Lower lobe of right lung (tissue), 2 donors: Measurements from ENCODE around the gene ACTL10. TPM values are rescaled to one million over a fixed set of nuclear protein-coding genes. Genes with fewer than 3 reads are reported as not detected.

Experiments
- ATAC-seq, 2 donors: fragments of 200-7000 bp; cut with Tn5 transposase; one replicate each; pipeline ENCODE4 v1.9.1; 2020 to 2022; ENCODE audit warnings: mild to moderate bottlenecking in 2 of 2, moderate library complexity in 2 of 2
- DNase-seq: peaks from one replicate; pipeline ENCODE4 v3.0.0-alpha.2; 2020
- H3K27ac ChIP-seq: fragments of 200-600 bp; one replicate; pipeline ENCODE4 v1.8.0; 2022
- H3K27me3 ChIP-seq: fragments of 200-600 bp; one replicate; pipeline ENCODE4 v1.8.0; 2022; ENCODE audit warnings: low read depth
- H3K36me3 ChIP-seq: fragments of 200-600 bp; one replicate; pipeline ENCODE4 v1.8.0; 2022; ENCODE audit warnings: mild to moderate bottlenecking
- H3K4me1 ChIP-seq: fragments of 200-600 bp; one replicate; pipeline ENCODE4 v1.8.0; 2022
- H3K4me3 ChIP-seq: fragments of 200-600 bp; one replicate; pipeline ENCODE4 v1.8.0; 2022; ENCODE audit warnings: mild to moderate bottlenecking
- H3K9me3 ChIP-seq: fragments of 200-600 bp; one replicate; pipeline ENCODE4 v1.8.0; 2022
- intact Hi-C: fragments of 100-400 bp; cut with DNase I; formaldehyde crosslinking; loops from one replicate; pipeline ENCODE4 v1.11.0; 2022
- total RNA-seq: library from RNA; stranded (reverse); fragmentation: NEBNext Ultra II Directional; extraction: Animal tissue kit (Norgen Biotek cat#: 25700); gene quantifications from one replicate; pipeline ENCODE4 v1.2.1, GENCODE V29; 2021
- TF ChIP-seq, protein P1 (sequence below): fragments of 200-600 bp; IDR thresholded peaks from one replicate; pipeline ENCODE4 v1.8.0; 2022; ENCODE audit warnings: antibody characterized with exemption, mild to moderate bottlenecking
- donor health status: DM: no; HTN: yes; CAD: no; lungs with severe emphysema.

Gene ACTL10
- total RNA-seq, 1 donor from 2014 or later: 1.3 TPM

- TF ChIP-seq, protein P1, sequence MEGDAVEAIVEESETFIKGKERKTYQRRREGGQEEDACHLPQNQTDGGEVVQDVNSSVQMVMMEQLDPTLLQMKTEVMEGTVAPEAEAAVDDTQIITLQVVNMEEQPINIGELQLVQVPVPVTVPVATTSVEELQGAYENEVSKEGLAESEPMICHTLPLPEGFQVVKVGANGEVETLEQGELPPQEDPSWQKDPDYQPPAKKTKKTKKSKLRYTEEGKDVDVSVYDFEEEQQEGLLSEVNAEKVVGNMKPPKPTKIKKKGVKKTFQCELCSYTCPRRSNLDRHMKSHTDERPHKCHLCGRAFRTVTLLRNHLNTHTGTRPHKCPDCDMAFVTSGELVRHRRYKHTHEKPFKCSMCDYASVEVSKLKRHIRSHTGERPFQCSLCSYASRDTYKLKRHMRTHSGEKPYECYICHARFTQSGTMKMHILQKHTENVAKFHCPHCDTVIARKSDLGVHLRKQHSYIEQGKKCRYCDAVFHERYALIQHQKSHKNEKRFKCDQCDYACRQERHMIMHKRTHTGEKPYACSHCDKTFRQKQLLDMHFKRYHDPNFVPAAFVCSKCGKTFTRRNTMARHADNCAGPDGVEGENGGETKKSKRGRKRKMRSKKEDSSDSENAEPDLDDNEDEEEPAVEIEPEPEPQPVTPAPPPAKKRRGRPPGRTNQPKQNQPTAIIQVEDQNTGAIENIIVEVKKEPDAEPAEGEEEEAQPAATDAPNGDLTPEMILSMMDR: no peak
- H3K9me3 ChIP-seq: no peaks in the 10 kb centered on the region
- no peak overlapping the region for H3K4me3 ChIP-seq
- no peak for ATAC-seq
- H3K36me3 ChIP-seq: peaks cover 61% of the 10 kb centered on the region
- no peak overlapping the region for H3K27ac ChIP-seq
- no peaks in the 10 kb centered on the region for H3K27me3 ChIP-seq
- H3K4me1 ChIP-seq: no peaks in the 10 kb centered on the region
- DNase-seq: no peak
- intact Hi-C loops: loop anchor here (10.0 kb wide), 1 partner anchor 172 kb away; no protein-coding TSS in a partner anchor
Observed at GRCh38 chr20:33636776-33637175, 30.0 kb upstream of the ACTL10 start.

DNA sequence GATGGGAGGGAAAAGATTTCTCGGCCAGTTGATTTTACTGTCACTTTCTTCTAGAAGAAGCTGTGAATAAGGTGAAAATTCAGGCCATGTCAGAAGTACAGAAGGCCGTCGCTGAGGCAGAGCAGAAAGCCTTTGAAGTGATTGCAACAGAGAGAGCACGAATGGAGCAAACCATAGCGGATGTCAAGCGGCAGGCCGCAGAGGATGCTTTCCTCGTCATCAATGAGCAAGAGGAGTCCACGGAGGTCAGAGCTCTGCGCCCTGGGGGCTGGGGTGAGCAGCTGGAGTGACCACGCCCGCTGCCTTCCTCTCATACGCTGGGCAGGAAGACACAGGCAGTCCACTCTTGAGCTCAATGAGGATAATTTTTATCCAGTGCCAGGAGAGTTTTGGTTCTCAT lies 26.5 kb upstream of the ACTL10 start:
- peaks cover 88% of the 10 kb centered on the region for H3K36me3 ChIP-seq
- no peak overlapping the region for H3K27ac ChIP-seq
- intact Hi-C loops: no loop called here
- H3K27me3 ChIP-seq: no peaks in the 10 kb centered on the region
- no peaks in the 10 kb centered on the region for H3K9me3 ChIP-seq
- ATAC-seq: no peak
- H3K4me1 ChIP-seq: no peaks in the 10 kb centered on the region
- TF ChIP-seq, protein P1: no peak
- no peak overlapping the region for H3K4me3 ChIP-seq
- DNase-seq: no peak

DNA sequence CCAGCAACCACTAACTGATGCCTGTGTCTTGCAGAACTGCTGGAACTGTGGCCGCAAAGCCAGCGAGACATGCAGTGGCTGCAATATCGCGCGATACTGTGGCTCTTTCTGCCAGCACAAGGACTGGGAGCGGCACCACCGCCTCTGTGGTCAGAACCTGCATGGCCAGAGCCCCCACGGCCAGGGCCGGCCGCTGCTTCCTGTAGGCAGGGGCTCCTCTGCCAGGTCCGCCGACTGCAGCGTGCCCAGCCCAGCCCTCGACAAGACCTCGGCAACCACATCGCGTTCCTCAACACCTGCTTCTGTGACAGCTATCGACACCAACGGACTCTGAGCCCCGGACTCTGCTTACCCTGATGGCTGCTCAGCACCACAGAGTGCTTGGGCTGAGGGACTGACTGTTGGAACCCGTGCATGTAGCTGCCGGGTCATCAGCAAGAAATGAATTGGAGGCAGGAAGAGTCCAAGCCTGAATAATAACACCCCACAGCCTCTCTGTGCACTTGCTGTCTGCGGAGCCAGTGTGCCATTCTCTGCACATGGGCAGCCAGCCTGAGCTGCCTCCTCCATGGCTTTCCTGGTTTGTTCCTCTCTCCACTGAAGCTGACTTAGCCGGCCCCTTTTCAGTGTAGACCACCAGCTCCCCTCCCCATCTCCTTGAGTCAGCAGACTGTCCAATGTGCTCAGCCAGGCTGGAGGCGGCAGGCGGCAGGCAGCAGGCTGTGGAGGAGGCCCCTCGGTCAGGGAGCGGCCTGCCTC lies 22.3 kb upstream of the ACTL10 start:
- no peak for ATAC-seq
- no peak for DNase-seq
- intact Hi-C loops: no loop called here
- Histone ChIP-seq H3K9me3 (no peaks in the 10 kb centered on the region), H3K27me3 (no peaks in the 10 kb centered on the region), H3K27ac (no peak overlapping the region), H3K36me3 (peaks cover 60% of the 10 kb centered on the region), H3K4me1 (peaks cover 28% of the 10 kb centered on the region), H3K4me3 (no peak overlapping the region)
- TF ChIP-seq, protein P1: no peak

GRCh38 chr20:33645072-33645358 lies 21.7 kb upstream of the ACTL10 start:
- no peak for DNase-seq
- Histone ChIP-seq H3K27me3 (no peaks in the 10 kb centered on the region), H3K4me3 (no peak overlapping the region), H3K36me3 (peaks cover 55% of the 10 kb centered on the region), H3K4me1 (peaks cover 28% of the 10 kb centered on the region), H3K27ac (no peak overlapping the region), H3K9me3 (no peaks in the 10 kb centered on the region)
- no peak for ATAC-seq
- intact Hi-C loops: no loop called here
- TF ChIP-seq, protein P1: no peak

- ATAC-seq: no peak
- H3K9me3 ChIP-seq: no peaks in the 10 kb centered on the region
- H3K27me3 ChIP-seq: no peaks in the 10 kb centered on the region
- peaks cover 52% of the 10 kb centered on the region for H3K36me3 ChIP-seq
- intact Hi-C loops: no loop called here
- H3K4me3 ChIP-seq: no peak overlapping the region
- peaks cover 28% of the 10 kb centered on the region for H3K4me1 ChIP-seq
- TF ChIP-seq, protein P1: no peak
- no peak overlapping the region for H3K27ac ChIP-seq
- no peak for DNase-seq
Observed at GRCh38 chr20:33645396-33645795, 21.3 kb upstream of the ACTL10 start.
